IPS-18c (cell line): ENCODE data around the gene ARHGAP6.
"Not testable (repeated sequence)": the region's sequence is repeated elsewhere in the genome, so short reads cannot be mapped to it uniquely, and the experiment has no call there.

ENCODE experiments used
- H3K4me3 ChIP-seq: 2 replicates; pipeline ENCODE4 v1.7.0; 2013; ENCODE audit warnings: low read depth, mild to moderate bottlenecking, low read length, moderate library complexity; ENCODE audit not compliant: insufficient read depth
- H3K9me3 ChIP-seq: one replicate; pipeline ENCODE4 v1.6.1; 2013; ENCODE audit warnings: mild to moderate bottlenecking, low read length, moderate library complexity; ENCODE audit not compliant: control insufficient read depth, insufficient read depth

The ARHGAP6 gene

GRCh38 chrX:11130136-11130535, 535.6 kb downstream of the ARHGAP6 start:
- Histone ChIP-seq H3K9me3 (peaks cover 12% of the 10 kb centered on the region), H3K4me3 (no peak overlapping the region)

- peaks cover 12% of the 10 kb centered on the region for H3K9me3 ChIP-seq
- H3K4me3 ChIP-seq: no peak overlapping the region
These were observed 536.1 kb downstream of the ARHGAP6 start for GRCh38 chrX:11129534-11130105.

- Histone ChIP-seq H3K9me3 (peaks cover 7% of the 10 kb centered on the region), H3K4me3 (no peak overlapping the region)
These were observed 540.7 kb downstream of the ARHGAP6 start for GRCh38 chrX:11125060-11125459.

- Histone ChIP-seq H3K9me3 (peaks cover 5% of the 10 kb centered on the region), H3K4me3 (no peak overlapping the region)
These were observed 541.6 kb downstream of the ARHGAP6 start for GRCh38 chrX:11124112-11124511.

GRCh38 chrX:11123087-11123486, 542.6 kb downstream of the ARHGAP6 start:
- H3K4me3 ChIP-seq, H3K9me3 ChIP-seq: not testable (repeated sequence)

GRCh38 chrX:11119313-11119943, 546.3 kb downstream of the ARHGAP6 start:
- Histone ChIP-seq H3K9me3 (no peaks in the 10 kb centered on the region), H3K4me3 (no peak overlapping the region)

GRCh38 chrX:11117745-11118144, 548.0 kb downstream of the ARHGAP6 start:
- H3K9me3 ChIP-seq: peaks cover 5% of the 10 kb centered on the region
- no peak overlapping the region for H3K4me3 ChIP-seq

GRCh38 chrX:11113731-11114130, 552.0 kb downstream of the ARHGAP6 start:
- H3K4me3 ChIP-seq: no peak overlapping the region

GRCh38 chrX:11111947-11112346, 553.8 kb downstream of the ARHGAP6 start:
- Histone ChIP-seq H3K9me3 (peaks cover 9% of the 10 kb centered on the region), H3K4me3 (peak overlapping the region; percentile 67)

More at GRCh38 chrX:11113731-11114130, 552.0 kb downstream of the ARHGAP6 start:
- H3K9me3 ChIP-seq: peaks cover 9% of the 10 kb centered on the region

GRCh38 chrX:11111037-11111851, 554.5 kb downstream of the ARHGAP6 start, which contains the start of gene HCCS:
Gene HCCS (plus strand): TSS chrX:11111332. CDS start chrX:11112061, 729 bp downstream.
- peak within 1 kb of the TSS; percentile 67 for H3K4me3 ChIP-seq
- H3K9me3 ChIP-seq: peaks cover 9% of the 10 kb centered on the region

- Histone ChIP-seq H3K4me3 (no peak overlapping the region), H3K9me3 (peaks cover 9% of the 10 kb centered on the region)
These were observed 555.8 kb downstream of the ARHGAP6 start for GRCh38 chrX:11109968-11110367.

- no peak overlapping the region for H3K4me3 ChIP-seq
- H3K9me3 ChIP-seq: peaks cover 7% of the 10 kb centered on the region
These were observed 557.3 kb downstream of the ARHGAP6 start for GRCh38 chrX:11108253-11108941.

- Histone ChIP-seq H3K4me3 (no peak overlapping the region), H3K9me3 (peaks cover 2% of the 10 kb centered on the region)
These were observed 560.6 kb downstream of the ARHGAP6 start for GRCh38 chrX:11105080-11105479.

GRCh38 chrX:11103751-11104150, 562.0 kb downstream of the ARHGAP6 start:
- no peak overlapping the region for H3K4me3 ChIP-seq
- H3K9me3 ChIP-seq: no peaks in the 10 kb centered on the region

GRCh38 chrX:11103006-11103405, 562.7 kb downstream of the ARHGAP6 start:
- Histone ChIP-seq H3K9me3 (peaks cover 4% of the 10 kb centered on the region), H3K4me3 (no peak overlapping the region)

- Histone ChIP-seq H3K4me3 (no peak overlapping the region), H3K9me3 (peaks cover 9% of the 10 kb centered on the region)
These were observed 565.3 kb downstream of the ARHGAP6 start for GRCh38 chrX:11100281-11101035.

- Histone ChIP-seq H3K9me3 (peaks cover 9% of the 10 kb centered on the region), H3K4me3 (no peak overlapping the region)
These were observed 566.3 kb downstream of the ARHGAP6 start for GRCh38 chrX:11099465-11099864.
